ENCODE data around the gene ARID3B.

Gene ARID3B

GRCh38 chr15:74641151-74641550 lies 100.1 kb downstream of the ARID3B start:
- Mint-ChIP-seq H3K27me3 (no peaks in the 10 kb centered on the region), H3K9me3 (no peaks in the 10 kb centered on the region), H3K36me3 (ENCODE audit: insufficient read depth) (peaks cover 26% of the 10 kb centered on the region), H3K27ac (peak overlapping the region; percentile 57 to 67), H3K4me1 (ENCODE audit: low read depth in 2 of 2) (peaks cover 3 to 5% of the 10 kb centered on the region in 2 donors), H3K4me3 (no peak overlapping the region)
- no peak for ATAC-seq (replicated peaks)
- no peak for DNase-seq

- H3K36me3 Mint-ChIP-seq (ENCODE audit: insufficient read depth), result peaks cover 18% of the 10 kb centered on the region
Observed at GRCh38 chr15:74642348-74642733, 101.3 kb downstream of the ARID3B start.

GRCh38 chr15:74642734-74643664 lies 102.0 kb downstream of the ARID3B start:
- Mint-ChIP-seq H3K9me3 (no peaks in the 10 kb centered on the region), H3K36me3 (ENCODE audit: insufficient read depth) (peaks cover 18% of the 10 kb centered on the region), H3K4me3 (no peak overlapping the region), H3K4me1 (ENCODE audit: low read depth in 2 of 2) (peaks cover 6 to 9% of the 10 kb centered on the region in 2 donors), H3K27ac (peak overlapping the region in 1 of 2 donors; percentile 56), H3K27me3 (no peaks in the 10 kb centered on the region)
- no peak for DNase-seq
- no peak for ATAC-seq (replicated peaks)

More at GRCh38 chr15:74642348-74642733, 101.3 kb downstream of the ARID3B start:
- ATAC-seq (replicated peaks), result no peak
- H3K4me3 Mint-ChIP-seq, result no peak overlapping the region
- H3K9me3 Mint-ChIP-seq, result no peaks in the 10 kb centered on the region
- no peaks in the 10 kb centered on the region for H3K27me3 Mint-ChIP-seq
- DNase-seq, result no peak
- peaks cover 6 to 9% of the 10 kb centered on the region in 2 donors for H3K4me1 Mint-ChIP-seq (ENCODE audit: low read depth in 2 of 2)
- H3K27ac Mint-ChIP-seq, result peak overlapping the region in 1 of 2 donors; percentile 25

- no peak overlapping the region for H3K4me3 Mint-ChIP-seq
- H3K27me3 Mint-ChIP-seq, result no peaks in the 10 kb centered on the region
- DNase-seq (no peak), ATAC-seq (replicated peaks) (no peak)
- H3K27ac Mint-ChIP-seq, result peak overlapping the region; percentile 56 to 85
- no peaks in the 10 kb centered on the region for H3K9me3 Mint-ChIP-seq
- H3K36me3 Mint-ChIP-seq (ENCODE audit: insufficient read depth), result peaks cover 11% of the 10 kb centered on the region
- H3K4me1 Mint-ChIP-seq (ENCODE audit: low read depth in 2 of 2), result peaks cover 8 to 13% of the 10 kb centered on the region in 2 donors
Observed at GRCh38 chr15:74643665-74644204, 102.7 kb downstream of the ARID3B start.

- H3K4me1 Mint-ChIP-seq (ENCODE audit: low read depth in 2 of 2), result peaks cover 11 to 21% of the 10 kb centered on the region in 2 donors
Observed at GRCh38 chr15:74646480-74646879, 105.5 kb downstream of the ARID3B start.

More at GRCh38 chr15:74646480-74646879, 105.5 kb downstream of the ARID3B start:
- no peak overlapping the region for H3K4me3 Mint-ChIP-seq
- H3K36me3 Mint-ChIP-seq (ENCODE audit: insufficient read depth), result peaks cover 9% of the 10 kb centered on the region
- H3K9me3 Mint-ChIP-seq, result no peaks in the 10 kb centered on the region
- ATAC-seq (replicated peaks), result no peak
- DNase-seq, result no peak
- H3K27ac Mint-ChIP-seq, result no peak overlapping the region
- no peaks in the 10 kb centered on the region for H3K27me3 Mint-ChIP-seq

Measured in effector memory CD8-positive, alpha-beta T cell (primary cell).